Ovary (tissue), 3 donors: ENCODE data around the gene MIPEP.

ENCODE experiments used
- CTCF ChIP-seq, 3 donors: fragments of 450-650 bp in 2 of 3; fragments of 200-600 bp in 1 of 3; IDR thresholded peaks; one replicate each; pipeline versions ENCODE4 v1.5.1 to v1.8.0; 2016 to 2022; ENCODE audit warnings: antibody characterized with exemption in 3 of 3, mild to moderate bottlenecking in 1 of 3
- EP300 ChIP-seq: sonication (generic); formaldehyde crosslinking; IDR thresholded peaks from one replicate; pipeline ENCODE4 v1.6.1; 2017; ENCODE audit warnings: antibody characterized with exemption
- donor health status: DM: no; HTN: no; CAD: no.

GRCh38 chr13:23778002-23778652, 111.1 kb downstream of the MIPEP start:
- TF ChIP-seq CTCF (IDR thresholded peaks at IDR 0.05) (no peak), EP300 (no peak)
